GM23248 (cell line): ENCODE results near the gene FBXW4. TPM values are rescaled to one million over a fixed set of nuclear protein-coding genes. Genes with fewer than 3 reads are reported as not detected.

Experiments used
- DNase-seq: peaks from one replicate; pipeline ENCODE4 v3.0.0-alpha.2; 2015
- H2AFZ ChIP-seq: fragments of 200-600 bp; sonication (generic); 2 replicates; pipeline ENCODE4 v1.6.1; 2016; ENCODE audit warnings: antibody characterized with exemption
- H3F3A ChIP-seq: fragments of 200-600 bp; sonication (generic); 2 replicates; pipeline ENCODE4 v1.6.1; 2016; ENCODE audit warnings: mild to moderate bottlenecking, antibody characterized with exemption, mixed run types; ENCODE audit not compliant: insufficient read depth
- H3K27ac ChIP-seq: fragments of 200-600 bp; sonication (generic); 2 replicates; pipeline ENCODE4 v1.5.1; 2016; ENCODE audit warnings: mild to moderate bottlenecking
- H3K27me3 ChIP-seq: fragments of 200-600 bp; sonication (generic); replicated peaks from 2 replicates; pipeline ENCODE4 v1.6.1; 2016; ENCODE audit warnings: mild to moderate bottlenecking; ENCODE audit not compliant: insufficient read depth
- H3K36me3 ChIP-seq: fragments of 200-600 bp; sonication (generic); 2 replicates; pipeline ENCODE4 v1.6.1; 2016; ENCODE audit warnings: low read depth, mild to moderate bottlenecking
- H3K4me1 ChIP-seq: fragments of 200-600 bp; sonication (generic); 2 replicates; pipeline ENCODE4 v1.6.1; 2016; ENCODE audit warnings: mild to moderate bottlenecking; ENCODE audit not compliant: insufficient read depth
- H3K4me2 ChIP-seq: fragments of 200-600 bp; sonication (generic); one replicate; pipeline ENCODE4 v1.6.1; 2016; ENCODE audit warnings: mild to moderate bottlenecking; ENCODE audit not compliant: unreplicated experiment
- H3K4me3 ChIP-seq: fragments of 200-600 bp; sonication (generic); 2 replicates; pipeline ENCODE4 v1.5.1; 2016; ENCODE audit warnings: mild to moderate bottlenecking
- H3K79me2 ChIP-seq: fragments of 200-600 bp; sonication (generic); 2 replicates; pipeline ENCODE4 v1.6.1; 2016; ENCODE audit warnings: mild to moderate bottlenecking; ENCODE audit not compliant: insufficient read depth
- H3K9ac ChIP-seq: fragments of 200-600 bp; sonication (generic); 2 replicates; pipeline ENCODE4 v1.6.1; 2016; ENCODE audit warnings: mild to moderate bottlenecking
- H3K9me2 ChIP-seq: fragments of 200-600 bp; sonication (generic); 2 replicates; pipeline ENCODE4 v1.6.1; 2016; ENCODE audit warnings: mixed run types, mild to moderate bottlenecking, moderate library complexity; ENCODE audit not compliant: insufficient read depth
- H3K9me3 ChIP-seq: fragments of 200-600 bp; sonication (generic); one replicate; pipeline ENCODE4 v1.6.1; 2017; ENCODE audit warnings: low read depth
- H4K20me1 ChIP-seq: fragments of 200-600 bp; sonication (generic); 2 replicates; pipeline ENCODE4 v1.6.0; 2016; ENCODE audit not compliant: insufficient read depth
- EZH2 ChIP-seq: fragments of 200-600 bp; sonication (generic); IDR thresholded peaks from 2 replicates; pipeline ENCODE4 v1.6.1; 2018; ENCODE audit warnings: antibody characterized with exemption, mild to moderate bottlenecking; ENCODE audit not compliant: insufficient read depth, poor library complexity, severe bottlenecking
- EZH2phosphoT487 ChIP-seq: fragments of 200-600 bp; sonication (generic); IDR thresholded peaks from 2 replicates; pipeline ENCODE4 v1.6.1; 2018; ENCODE audit warnings: antibody characterized with exemption, moderate library complexity, mild to moderate bottlenecking, low read depth; ENCODE audit not compliant: insufficient read depth
- WGBS, 2 experiments: methylation state at CpG; one replicate each; pipeline ENCODE4 v1.1.6; 2015 to 2017; ENCODE audit warnings: low lambda C conversion rate in 2 of 2, low coverage in 1 of 2; ENCODE audit errors: missing lambda C conversion rate in 2 of 2; 5-methylcytosine and 5-hydroxymethylcytosine counted together
- in situ Hi-C: fragments of 300-500 bp; cut with MboI; formaldehyde crosslinking; loops from 2 replicates; pipeline ENCODE4 v1.15.0; 2020
- polyA plus RNA-seq: library from polyadenylated mRNA; unstranded; fragments of >200 nt; fragmentation: Nextera tagmentation; extraction: Ambion mirVana; gene quantifications from 2 replicates; pipeline ENCODE4 v1.2.1, GENCODE V29; 2016
- total RNA-seq: library from RNA; depleted of rRNA; stranded (reverse); fragments of >200 nt; shearing (Covaris generic); gene quantifications from 2 replicates; pipeline ENCODE4 v1.2.3, GENCODE V29; 2014

The FBXW4 gene
- total and polyA plus RNA-seq, 2 experiments from 2014 or later: 4.6 to 18.7 TPM

GRCh38 chr10:101607124-101607523 lies 87.8 kb downstream of the FBXW4 start:
- H3K36me3 ChIP-seq: no peaks in the 10 kb centered on the region; the same call in 1 of the 2 replicates
- TF ChIP-seq EZH2phosphoT487 (no peak), EZH2 (no peak)
- H3K4me3 ChIP-seq: no peak overlapping the region
- H3K4me2 ChIP-seq: no peak overlapping the region
- no peaks in the 10 kb centered on the region for H4K20me1 ChIP-seq
- no peaks in the 10 kb centered on the region for H3K9me2 ChIP-seq
- H3K4me1 ChIP-seq: no peaks in the 10 kb centered on the region
- DNase-seq: no peak
- WGBS, 2 experiments: 79 to 80% methylated on average over 2 of the region's 2 CpGs
- H3K27ac ChIP-seq: no peak overlapping the region
- in situ Hi-C loops: loop anchor here (10.0 kb wide), 1 partner anchor 178 kb away; the partner anchor contains the start of gene NPM3
- no peaks in the 10 kb centered on the region for H3K9me3 ChIP-seq
- peaks cover 5% of the 10 kb centered on the region; the same call in 1 of the 2 replicates for H3F3A ChIP-seq
- no peak overlapping the region for H2AFZ ChIP-seq
- no peaks in the 10 kb centered on the region for H3K27me3 ChIP-seq
- no peaks in the 10 kb centered on the region for H3K79me2 ChIP-seq
- no peak overlapping the region for H3K9ac ChIP-seq

GRCh38 chr10:101602761-101603398 lies 92.1 kb downstream of the FBXW4 start:
- Histone ChIP-seq H3F3A (peaks cover 9% of the 10 kb centered on the region; the same call in 1 of the 2 replicates), H2AFZ (no peak overlapping the region), H3K4me3 (no peak overlapping the region), H3K9ac (no peak overlapping the region), H3K9me3 (no peaks in the 10 kb centered on the region), H3K4me2 (no peak overlapping the region), H3K36me3 (peaks cover 3% of the 10 kb centered on the region; the same call in 1 of the 2 replicates), H3K4me1 (no peaks in the 10 kb centered on the region), H3K9me2 (no peaks in the 10 kb centered on the region), H3K27ac (no peak overlapping the region), H4K20me1 (no peaks in the 10 kb centered on the region), H3K79me2 (no peaks in the 10 kb centered on the region), H3K27me3 (no peaks in the 10 kb centered on the region)
- WGBS, 2 experiments: 51 to 53% methylated on average over 6 of the region's 6 CpGs
- in situ Hi-C loops: loop anchor here (10.0 kb wide), 1 partner anchor 182 kb away; the partner anchor contains the start of gene NPM3
- TF ChIP-seq EZH2 (no peak), EZH2phosphoT487 (no peak)
- peak; percentile 81 for DNase-seq

- Histone ChIP-seq H3K4me2 (no peak overlapping the region), H3K36me3 (0 out of 2 replicates have a peak, but pooled peaks cover 3% of the 10 kb centered on the region), H3K4me1 (no peaks in the 10 kb centered on the region), H2AFZ (no peak overlapping the region), H4K20me1 (no peaks in the 10 kb centered on the region), H3K27ac (no peak overlapping the region), H3K27me3 (no peaks in the 10 kb centered on the region), H3K9me2 (no peaks in the 10 kb centered on the region), H3K4me3 (no peak overlapping the region), H3K9me3 (no peaks in the 10 kb centered on the region), H3K9ac (no peak overlapping the region), H3K79me2 (no peaks in the 10 kb centered on the region), H3F3A (peaks cover 9% of the 10 kb centered on the region; the same call in 1 of the 2 replicates)
- DNase-seq: no peak
- TF ChIP-seq EZH2: no peak
- TF ChIP-seq EZH2phosphoT487: no peak
- 53 to 61% methylated on average over 1 of the region's 1 CpG for WGBS, 2 experiments
- in situ Hi-C loops: loop anchor here (10.0 kb wide), 1 partner anchor 183 kb away; the partner anchor contains the start of gene NPM3
Measured at GRCh38 chr10:101601541-101601940, 93.4 kb downstream of the FBXW4 start.

GRCh38 chr10:101597091-101597900 lies 97.7 kb downstream of the FBXW4 start:
- 0 out of 2 replicates have a peak, but pooled peaks cover 3% of the 10 kb centered on the region for H3K36me3 ChIP-seq
- WGBS, 2 experiments: 79 to 83% methylated on average over 14 of the region's 14 CpGs
- no peak for DNase-seq
- no peaks in the 10 kb centered on the region; the same call in 1 of the 2 replicates for H3K79me2 ChIP-seq
- in situ Hi-C loops: no loop called here
- no peaks in the 10 kb centered on the region for H4K20me1 ChIP-seq
- H3F3A ChIP-seq: peaks cover 6% of the 10 kb centered on the region; the same call in 1 of the 2 replicates
- no peak overlapping the region for H3K4me3 ChIP-seq
- no peak overlapping the region for H3K9ac ChIP-seq
- no peak for TF ChIP-seq EZH2phosphoT487
- TF ChIP-seq EZH2: no peak
- no peak overlapping the region for H2AFZ ChIP-seq
- H3K27ac ChIP-seq: no peak overlapping the region
- H3K4me1 ChIP-seq: no peaks in the 10 kb centered on the region
- H3K9me3 ChIP-seq: no peaks in the 10 kb centered on the region
- H3K4me2 ChIP-seq: no peak overlapping the region
- H3K9me2 ChIP-seq: no peaks in the 10 kb centered on the region
- H3K27me3 ChIP-seq: no peaks in the 10 kb centered on the region
